ENCODE results near the gene BBS10.

The BBS10 gene

DNA sequence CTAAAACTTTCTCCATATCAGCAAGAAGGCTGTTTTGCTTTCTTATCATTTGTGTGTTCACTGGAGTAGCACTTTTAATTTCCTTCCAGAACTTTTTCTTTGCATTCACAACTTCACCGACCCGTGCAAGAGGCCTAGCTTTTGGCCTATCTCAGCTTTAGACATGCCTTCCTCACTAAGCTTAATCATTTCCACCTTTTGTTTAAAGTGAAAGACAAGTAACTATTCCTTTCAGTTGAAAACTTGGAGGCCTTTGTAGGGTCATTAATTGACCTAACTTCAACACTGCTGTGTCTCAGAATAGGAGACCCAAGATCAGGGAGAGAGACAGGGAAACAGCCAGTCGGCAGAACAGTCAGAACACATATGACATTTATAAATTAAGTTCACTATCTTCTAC, 39.3 kb downstream of the BBS10 start:
- no peak for TF ChIP-seq GATA3 (IDR thresholded peaks at IDR 0.05; ENCODE audit: low read depth, low read length)
- no peak for TF ChIP-seq GATA2 (IDR thresholded peaks at IDR 0.05; ENCODE audit: low read depth, low read length)

DNA sequence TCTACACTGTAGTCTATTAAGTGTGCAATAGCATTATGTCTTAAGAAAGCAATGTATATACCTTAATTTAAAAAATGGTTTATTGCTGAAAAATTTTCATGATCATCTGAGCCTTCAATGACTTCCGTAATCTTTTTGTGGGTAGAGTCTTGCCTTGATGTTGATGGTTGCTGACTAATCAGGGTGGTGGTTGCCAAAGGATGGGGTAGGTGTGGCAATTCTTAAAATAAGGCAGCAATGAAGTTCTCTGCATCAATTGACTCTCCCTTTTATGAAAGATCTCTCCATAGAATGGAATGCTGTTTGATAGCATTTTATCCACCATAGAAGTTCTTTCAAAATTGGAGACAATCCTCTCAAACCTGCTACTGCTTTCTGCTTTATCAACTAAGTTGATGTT, 41.1 kb downstream of the BBS10 start:
- TF ChIP-seq GATA3 (IDR thresholded peaks at IDR 0.05; ENCODE audit: low read depth, low read length) (no peak), GATA2 (IDR thresholded peaks at IDR 0.05; ENCODE audit: low read depth, low read length) (no peak)

DNA sequence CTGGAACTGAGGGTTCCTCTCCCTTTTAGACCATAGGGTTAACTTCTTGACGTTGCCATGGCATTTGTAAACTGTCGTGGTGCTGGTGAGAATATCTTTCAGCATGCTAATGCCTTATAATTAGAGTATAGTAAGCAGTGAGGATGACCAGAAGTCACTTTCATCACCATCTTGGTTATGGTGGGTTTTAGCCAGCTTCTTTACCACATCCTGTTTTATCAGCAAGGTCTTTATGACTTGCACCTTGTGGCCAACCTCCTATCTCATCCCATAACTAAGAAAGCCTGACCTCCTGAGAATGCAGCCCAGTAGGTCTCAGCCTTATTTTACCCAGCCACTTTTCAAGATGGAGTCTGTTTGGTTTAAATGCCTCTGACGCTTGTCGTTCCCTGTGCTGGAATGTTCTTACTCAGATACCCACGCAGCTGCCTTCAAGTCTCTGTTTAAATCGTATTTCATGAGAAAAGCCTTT, 44.2 kb downstream of the BBS10 start:
- TF ChIP-seq GATA3 (IDR thresholded peaks at IDR 0.05; ENCODE audit: low read depth, low read length) (no peak), GATA2 (IDR thresholded peaks at IDR 0.05; ENCODE audit: low read depth, low read length) (no peak)

DNA sequence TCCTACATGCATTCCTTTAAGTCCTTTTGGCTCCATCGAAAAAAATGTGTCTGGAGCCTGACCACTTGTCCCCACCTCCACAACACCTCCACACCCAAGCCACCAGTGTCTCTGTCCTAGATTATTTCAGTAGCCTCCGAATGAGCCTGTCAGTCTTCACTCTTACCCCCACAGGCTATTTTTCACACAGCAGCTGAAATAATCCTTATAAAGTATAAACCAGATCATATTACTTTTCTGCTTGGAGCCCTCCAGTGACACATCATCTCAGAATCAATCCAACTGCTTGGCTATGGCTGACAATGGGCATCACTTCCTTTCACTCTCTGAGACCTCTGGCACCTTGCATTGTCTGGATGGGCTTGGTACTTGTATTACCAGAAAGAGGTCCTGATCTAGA, 44.9 kb downstream of the BBS10 start:
- TF ChIP-seq GATA3 (IDR thresholded peaks at IDR 0.05; ENCODE audit: low read depth, low read length) (no peak), GATA2 (IDR thresholded peaks at IDR 0.05; ENCODE audit: low read depth, low read length) (no peak)

DNA sequence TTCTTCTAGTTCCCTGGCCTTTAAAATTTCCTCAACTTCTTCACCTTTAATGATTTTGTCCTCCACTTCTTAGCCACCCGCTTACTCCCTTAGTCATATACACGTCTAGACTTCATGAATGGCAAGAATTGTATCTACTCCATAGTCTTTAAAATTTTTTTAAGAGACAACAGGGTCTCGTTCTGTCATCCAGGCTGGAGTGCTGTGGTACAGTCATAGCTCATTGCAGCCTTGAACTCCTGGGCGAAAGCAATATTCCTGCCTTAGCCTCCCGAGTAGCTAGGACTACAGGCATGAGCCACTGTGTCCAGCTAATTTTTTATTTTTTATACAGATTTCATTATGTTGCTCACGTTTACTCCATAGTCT, 47.9 kb downstream of the BBS10 start:
- TF ChIP-seq GATA3 (IDR thresholded peaks at IDR 0.05; ENCODE audit: low read depth, low read length) (no peak), GATA2 (IDR thresholded peaks at IDR 0.05; ENCODE audit: low read depth, low read length) (no peak)

DNA sequence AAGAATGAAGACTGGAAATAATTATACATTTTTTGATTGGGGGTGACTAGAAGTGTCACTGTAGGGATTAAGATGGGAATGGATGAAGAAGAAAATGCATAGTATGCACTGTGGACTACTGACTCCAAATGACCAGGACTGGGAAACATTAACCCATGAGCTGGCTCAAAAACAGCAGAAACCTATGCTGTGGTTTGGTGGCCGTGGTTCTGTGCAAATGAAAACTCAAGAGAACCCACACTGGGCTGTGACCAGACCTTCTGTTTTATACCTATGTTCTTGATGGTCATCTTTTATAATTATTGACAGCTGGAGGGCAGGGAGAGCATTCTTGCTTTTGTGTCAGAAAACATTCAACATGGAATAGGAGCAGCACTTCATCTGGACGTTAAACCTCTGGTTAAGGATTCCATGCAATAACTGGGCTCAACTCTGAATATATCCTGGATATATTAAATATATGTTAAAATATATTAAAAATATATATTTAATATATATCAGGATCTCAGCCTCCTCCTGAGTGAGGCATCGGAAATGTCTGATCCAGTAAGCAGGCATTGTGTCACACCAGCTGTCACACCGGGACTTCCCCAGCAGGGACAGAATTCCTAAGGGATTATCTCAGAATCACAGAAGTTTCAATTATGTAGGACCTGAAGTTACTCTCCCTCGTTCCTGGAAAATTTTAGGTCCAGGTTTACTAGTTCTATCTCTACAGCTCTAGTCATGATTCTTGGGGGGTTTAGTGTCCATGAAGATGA, 48.5 kb downstream of the BBS10 start:
- TF ChIP-seq GATA2 (IDR thresholded peaks at IDR 0.05; ENCODE audit: low read depth, low read length) (no peak), GATA3 (IDR thresholded peaks at IDR 0.05; ENCODE audit: low read depth, low read length) (no peak)

All from SH-SY5Y (cell line).